Kidney epithelial cell (primary cell): ENCODE data around the gene PRDX1. TPM values are rescaled to one million over a fixed set of nuclear protein-coding genes. Genes with fewer than 3 reads are reported as not detected.
A peak's percentile ranks its signal among the peaks of the same experiment; 100 is the strongest.
"Not testable (repeated sequence)": the region's sequence is repeated elsewhere in the genome, so short reads cannot be mapped to it uniquely, and the experiment has no call there.

ENCODE experiments used
- DNase-seq: peaks from one replicate; pipeline ENCODE4 v3.0.0-alpha.2; 2010; ENCODE audit warnings: low read depth
- H3K27me3 ChIP-seq: 2 replicates; pipeline ENCODE4 v1.6.0; 2011; ENCODE audit warnings: low read length; ENCODE audit not compliant: control insufficient read depth, insufficient read depth
- H3K36me3 ChIP-seq: 2 replicates; pipeline ENCODE4 v1.5.1; 2011; ENCODE audit warnings: low read length; ENCODE audit not compliant: control insufficient read depth, insufficient read depth
- H3K4me3 ChIP-seq: 2 replicates; pipeline ENCODE4 v1.5.1; 2011; ENCODE audit warnings: low read depth, mild to moderate bottlenecking, control low read depth, low read length
- CTCF ChIP-seq: IDR thresholded peaks from 2 replicates; pipeline ENCODE4 v1.5.1; 2011; ENCODE audit warnings: mild to moderate bottlenecking, moderate library complexity, low read length, control low read depth, inconsistent platforms; ENCODE audit not compliant: insufficient read depth, poor library complexity, severe bottlenecking
- total RNA-seq: library from RNA; depleted of rRNA; stranded (reverse); fragments of >200 nt; gene quantifications from 2 replicates; pipeline ENCODE4 v1.2.3, GENCODE V29; 2015

Gene PRDX1
- total RNA-seq, 1 donor from 2014 or later, result 298 TPM

- H3K27me3 ChIP-seq, result no peaks in the 10 kb centered on the region
- TF ChIP-seq CTCF, result no peak
- H3K4me3 ChIP-seq, result no peak overlapping the region
- no peak for DNase-seq
- no peaks in the 10 kb centered on the region for H3K36me3 ChIP-seq
Measured at GRCh38 chr1:45531873-45532272, 10.2 kb upstream of the PRDX1 start.

GRCh38 chr1:45530632-45531135 lies 9.0 kb upstream of the PRDX1 start:
- H3K27me3 ChIP-seq, result no peaks in the 10 kb centered on the region
- DNase-seq, result no peak
- H3K4me3 ChIP-seq, result no peak overlapping the region
- H3K36me3 ChIP-seq, result no peaks in the 10 kb centered on the region
- TF ChIP-seq CTCF, result no peak

- no peak overlapping the region for H3K4me3 ChIP-seq
- DNase-seq, result no peak
- no peaks in the 10 kb centered on the region for H3K36me3 ChIP-seq
- TF ChIP-seq CTCF, result no peak
- H3K27me3 ChIP-seq, result no peaks in the 10 kb centered on the region
Measured at GRCh38 chr1:45526135-45526644, 4.5 kb upstream of the PRDX1 start.

- not testable (repeated sequence) for DNase-seq, H3K4me3 ChIP-seq, H3K27me3 ChIP-seq, H3K36me3 ChIP-seq
Measured at GRCh38 chr1:45523975-45524374, 2.3 kb upstream of the PRDX1 start.

GRCh38 chr1:45523516-45523915 lies 1.8 kb upstream of the PRDX1 start:
- not testable (repeated sequence) for H3K4me3 ChIP-seq, DNase-seq, H3K27me3 ChIP-seq, H3K36me3 ChIP-seq

- TF ChIP-seq CTCF, result no peak
- no peak for DNase-seq
Measured at GRCh38 chr1:45522324-45523104, 830 bp upstream of the PRDX1 start.

GRCh38 chr1:45519774-45520173 lies 1.9 kb downstream of the PRDX1 start:
- H3K4me3 ChIP-seq, H3K27me3 ChIP-seq, DNase-seq, H3K36me3 ChIP-seq: not testable (repeated sequence)

More at GRCh38 chr1:45522324-45523104, 830 bp upstream of the PRDX1 start:
- Histone ChIP-seq H3K36me3 (no peaks in the 10 kb centered on the region), H3K4me3 (peak overlapping the region; percentile 86), H3K27me3 (no peaks in the 10 kb centered on the region)
